MCF 10A (cell line): ENCODE results near the gene NFIA. TPM values are rescaled to one million over a fixed set of nuclear protein-coding genes. Genes with fewer than 3 reads are reported as not detected.

Experiments used
- BruUV-seq: library from RNA; stranded (reverse); fragments of 400-500 nt; replicated peaks from 2 replicates; lab custom pipeline; 2021; lab: Mats Ljungman, UMichigan
- CTCF ChIA-PET: fragments of 300-600 bp; sonication (Branson Sonifier 250); formaldehyde crosslinking; extraction: SDS; loops from one replicate; lab custom pipeline; 2021; ENCODE audit warnings: antibody characterized with exemption, inconsistent platforms; lab: Yijun Ruan, JAX
- POLR2A ChIA-PET: fragments of 300-600, 350-650 bp; sonication (Branson Sonifier 250); formaldehyde crosslinking; extraction: SDS; loops from one replicate; lab custom pipeline; 2020; ENCODE audit warnings: antibody characterized with exemption, inconsistent platforms; lab: Yijun Ruan, JAX
- DNase-seq: peaks from one replicate; pipeline ENCODE4 v3.0.0-alpha.2; 2018; ENCODE audit not compliant: unreplicated experiment
- H3K27ac Mint-ChIP-seq: one replicate; pipeline ENCODE4 v1.8.0; 2022; ENCODE audit warnings: mild to moderate bottlenecking, low read depth, mixed read lengths; ENCODE audit not compliant: unreplicated experiment
- H3K27me3 Mint-ChIP-seq: one replicate; pipeline ENCODE4 v1.8.0; 2022; ENCODE audit warnings: mixed read lengths; ENCODE audit not compliant: insufficient read depth, unreplicated experiment
- H3K36me3 Mint-ChIP-seq: one replicate; pipeline ENCODE4 v1.8.0; 2022; ENCODE audit warnings: mild to moderate bottlenecking, moderate library complexity, mixed read lengths; ENCODE audit not compliant: insufficient read depth, unreplicated experiment
- H3K4me1 Mint-ChIP-seq: one replicate; pipeline ENCODE4 v1.8.0; 2022; ENCODE audit warnings: mixed read lengths; ENCODE audit not compliant: insufficient read depth, unreplicated experiment
- H3K4me3 Mint-ChIP-seq: one replicate; pipeline ENCODE4 v1.8.0; 2022; ENCODE audit warnings: mild to moderate bottlenecking, moderate library complexity, mixed read lengths; ENCODE audit not compliant: unreplicated experiment
- H3K9me3 Mint-ChIP-seq: one replicate; pipeline ENCODE4 v1.8.0; 2022; ENCODE audit warnings: mixed read lengths; ENCODE audit not compliant: unreplicated experiment
- intact Hi-C: fragments of 100-400 bp; cut with micrococcal nuclease; formaldehyde crosslinking; loops from 2 replicates; pipeline ENCODE4 v1.14.1; 2022
- total RNA-seq: library from RNA; stranded (reverse); gene quantifications from 2 replicates; pipeline ENCODE4 v1.2.3, GENCODE V29; 2022
- TF ChIP-seq, protein P1 (sequence below): fragments of 200-600 bp; IDR thresholded peaks from one replicate; pipeline ENCODE4 v1.8.0; 2022; ENCODE audit warnings: antibody characterized with exemption, mild to moderate bottlenecking; ENCODE audit not compliant: unreplicated experiment

NFIA gene
- total RNA-seq, 1 experiment from 2014 or later: 54.8 TPM

DNA sequence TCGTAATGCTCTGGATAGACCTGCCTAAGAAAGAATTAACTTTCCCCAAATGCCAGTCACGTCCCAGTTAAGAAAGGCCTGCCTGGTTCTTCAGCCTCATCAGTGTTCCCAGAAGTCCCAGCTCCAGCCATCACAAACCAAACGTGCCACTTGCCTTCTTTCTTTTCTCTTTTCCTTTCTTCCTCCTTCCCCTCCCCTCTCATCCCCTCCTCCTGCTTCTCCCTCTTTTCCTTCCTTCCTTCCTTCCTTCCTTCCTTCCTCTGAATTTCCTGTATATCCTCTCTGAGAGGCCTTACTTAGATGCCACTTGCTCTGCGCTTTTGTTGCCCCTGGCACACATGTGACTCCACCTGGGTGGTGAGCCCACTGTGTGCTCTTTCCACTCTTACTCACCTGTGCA, 228.2 kb downstream of the NFIA start:
- H3K27ac Mint-ChIP-seq: no peak overlapping the region
- TF ChIP-seq, protein P1, sequence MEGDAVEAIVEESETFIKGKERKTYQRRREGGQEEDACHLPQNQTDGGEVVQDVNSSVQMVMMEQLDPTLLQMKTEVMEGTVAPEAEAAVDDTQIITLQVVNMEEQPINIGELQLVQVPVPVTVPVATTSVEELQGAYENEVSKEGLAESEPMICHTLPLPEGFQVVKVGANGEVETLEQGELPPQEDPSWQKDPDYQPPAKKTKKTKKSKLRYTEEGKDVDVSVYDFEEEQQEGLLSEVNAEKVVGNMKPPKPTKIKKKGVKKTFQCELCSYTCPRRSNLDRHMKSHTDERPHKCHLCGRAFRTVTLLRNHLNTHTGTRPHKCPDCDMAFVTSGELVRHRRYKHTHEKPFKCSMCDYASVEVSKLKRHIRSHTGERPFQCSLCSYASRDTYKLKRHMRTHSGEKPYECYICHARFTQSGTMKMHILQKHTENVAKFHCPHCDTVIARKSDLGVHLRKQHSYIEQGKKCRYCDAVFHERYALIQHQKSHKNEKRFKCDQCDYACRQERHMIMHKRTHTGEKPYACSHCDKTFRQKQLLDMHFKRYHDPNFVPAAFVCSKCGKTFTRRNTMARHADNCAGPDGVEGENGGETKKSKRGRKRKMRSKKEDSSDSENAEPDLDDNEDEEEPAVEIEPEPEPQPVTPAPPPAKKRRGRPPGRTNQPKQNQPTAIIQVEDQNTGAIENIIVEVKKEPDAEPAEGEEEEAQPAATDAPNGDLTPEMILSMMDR: no peak
- intact Hi-C loops: no loop called here
- no peaks in the 10 kb centered on the region for H3K9me3 Mint-ChIP-seq
- DNase-seq: no peak
- H3K27me3 Mint-ChIP-seq: no peaks in the 10 kb centered on the region
- H3K4me3 Mint-ChIP-seq: no peak overlapping the region
- CTCF ChIA-PET: interaction anchor here (0.6 to 0.8 kb wide), 4 partner anchors 7 to 215 kb away, joined by 3 to 4 read pairs (median 3); no protein-coding TSS in a partner anchor
- POLR2A ChIA-PET: no interaction called here
- H3K4me1 Mint-ChIP-seq: no peaks in the 10 kb centered on the region
- H3K36me3 Mint-ChIP-seq: peaks cover 11% of the 10 kb centered on the region
- BruUV-seq: no TSS peak

DNA sequence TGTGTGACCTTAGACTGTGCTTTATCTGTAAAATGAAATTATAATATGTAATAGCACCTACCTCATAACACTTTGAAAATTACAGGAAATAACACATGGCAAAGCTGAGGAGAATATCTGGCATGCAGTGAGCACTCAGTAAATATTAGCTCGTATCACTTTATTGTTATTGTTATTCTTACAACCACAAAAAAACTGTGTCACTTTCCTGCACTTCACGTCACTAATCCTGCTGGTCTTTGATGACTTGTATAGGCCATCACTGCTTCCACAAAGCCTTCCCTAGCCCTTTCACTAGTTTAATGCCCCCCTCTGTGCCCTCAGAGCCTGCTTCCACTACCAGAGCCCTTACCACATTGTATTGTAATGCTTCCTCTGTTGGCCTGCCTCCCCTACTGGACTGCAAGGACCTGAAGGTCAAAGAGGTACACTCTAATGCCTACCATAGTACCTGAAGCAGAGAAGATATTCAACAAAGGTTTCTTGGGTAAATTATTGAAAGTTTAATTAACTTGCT, 231.6 kb downstream of the NFIA start:
- peaks cover 6% of the 10 kb centered on the region for H3K4me1 Mint-ChIP-seq
- CTCF ChIA-PET: interaction anchor here (0.6 to 1.4 kb wide), 3 partner anchors 24 to 104 kb away, joined by 3 to 4 read pairs (median 3); no protein-coding TSS in a partner anchor
- no peak for DNase-seq
- POLR2A ChIA-PET: no interaction called here
- BruUV-seq: no TSS peak
- no peak overlapping the region for H3K4me3 Mint-ChIP-seq
- peak overlapping the region; percentile 16 for H3K27ac Mint-ChIP-seq
- TF ChIP-seq, protein P1: no peak
- no peaks in the 10 kb centered on the region for H3K27me3 Mint-ChIP-seq
- intact Hi-C loops: no loop called here
- no peaks in the 10 kb centered on the region for H3K9me3 Mint-ChIP-seq
- peaks cover 11% of the 10 kb centered on the region for H3K36me3 Mint-ChIP-seq

DNA sequence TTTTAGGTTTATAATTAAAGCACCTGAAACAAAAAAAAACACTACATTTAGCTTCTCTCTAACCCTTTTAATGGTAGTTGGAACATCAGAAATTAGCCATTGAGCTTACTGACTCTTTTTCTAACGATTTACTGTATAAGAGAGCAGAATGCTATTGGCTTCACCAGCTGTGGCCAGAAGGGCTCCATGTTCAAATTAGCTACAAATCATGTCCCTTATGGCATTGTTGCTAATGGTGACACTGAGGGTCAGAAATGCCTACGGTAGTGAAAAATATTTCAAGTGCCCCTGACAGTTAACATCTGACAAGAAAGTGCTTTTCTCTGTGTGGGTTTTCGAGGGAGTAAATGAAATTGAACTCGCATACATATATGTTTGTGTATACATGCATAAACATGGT, 232.7 kb downstream of the NFIA start:
- H3K27me3 Mint-ChIP-seq: no peaks in the 10 kb centered on the region
- H3K36me3 Mint-ChIP-seq: peaks cover 11% of the 10 kb centered on the region
- no peaks in the 10 kb centered on the region for H3K9me3 Mint-ChIP-seq
- TF ChIP-seq, protein P1: no peak
- no TSS peak for BruUV-seq
- H3K27ac Mint-ChIP-seq: peak overlapping the region; percentile 16
- no peak for DNase-seq
- no peak overlapping the region for H3K4me3 Mint-ChIP-seq
- intact Hi-C loops: loop anchor here (5.0 kb wide), 1 partner anchor 173 kb away; no protein-coding TSS in a partner anchor
- ChIA-PET CTCF (interaction anchor here (0.5 to 2.3 kb wide), 3 partner anchors 23 to 274 kb away, joined by 3 to 6 read pairs (median 4); no protein-coding TSS in a partner anchor), POLR2A (interaction anchor here (1.6 kb wide), 1 partner anchor 12 kb away, joined by 5 read pairs; no protein-coding TSS in a partner anchor)
- peaks cover 16% of the 10 kb centered on the region for H3K4me1 Mint-ChIP-seq

DNA sequence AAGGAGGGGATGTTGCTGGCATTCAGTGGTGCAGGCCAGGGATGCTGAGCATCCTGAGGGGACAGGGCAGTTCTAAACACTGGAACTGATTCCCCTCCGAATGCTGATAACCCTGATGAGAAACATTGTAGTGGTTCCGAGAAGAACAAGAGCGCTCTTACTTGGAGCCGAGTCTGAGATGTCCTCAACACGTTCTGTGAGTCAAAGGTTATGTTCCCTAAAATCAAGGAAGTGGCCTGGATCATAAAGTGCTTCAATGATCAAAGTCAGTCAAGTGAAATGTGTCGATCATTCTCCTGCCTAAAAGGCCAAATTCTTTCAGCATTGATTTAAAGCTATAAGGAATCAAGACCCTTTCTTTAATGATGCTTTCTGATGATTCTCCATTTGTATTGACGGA, 234.1 kb downstream of the NFIA start:
- Mint-ChIP-seq H3K36me3 (peaks cover 6% of the 10 kb centered on the region), H3K9me3 (peaks cover 6% of the 10 kb centered on the region), H3K4me3 (no peak overlapping the region), H3K4me1 (peaks cover 23% of the 10 kb centered on the region), H3K27me3 (no peaks in the 10 kb centered on the region), H3K27ac (no peak overlapping the region)
- intact Hi-C loops: loop anchor here (5.0 kb wide), 1 partner anchor 174 kb away; no protein-coding TSS in a partner anchor
- ChIA-PET POLR2A (interaction anchor here (0.6 to 5.6 kb wide), 2 partner anchors 196 to 237 kb away, joined by 3 to 55 read pairs; partner anchors contain the start of gene NFIA), CTCF (interaction anchor here (2.3 kb wide), 1 partner anchor 267 kb away, joined by 6 read pairs; no protein-coding TSS in a partner anchor)
- BruUV-seq: no TSS peak
- TF ChIP-seq, protein P1: no peak
- no peak for DNase-seq
